HG03103 (cell line): ENCODE results near the gene MPND.

Experiments used
- ATAC-seq: cut with Tn5 transposase; IDR thresholded peaks from one replicate; pipeline ENCODE4 v1.9.1; 2021; ENCODE audit warnings: low read depth; ENCODE audit not compliant: unreplicated experiment

MPND gene

GRCh38 chr19:4343370-4344307 is at the start of gene MPND:
TSS of gene MPND (plus strand) at chr19:4343562. CDS start at chr19:4343594, 32 bp downstream.
- peak; percentile 44 for ATAC-seq

GRCh38 chr19:4294389-4294788 is 49.0 kb upstream of the MPND start:
- no peak for ATAC-seq

GRCh38 chr19:4295972-4296771 is 47.2 kb upstream of the MPND start:
- no peak for ATAC-seq

- no peak for ATAC-seq
Observed at GRCh38 chr19:4297901-4298809, 45.2 kb upstream of the MPND start.

- ATAC-seq, result no peak
Observed at GRCh38 chr19:4298810-4299550, 44.4 kb upstream of the MPND start.

GRCh38 chr19:4300589-4300988 is 42.8 kb upstream of the MPND start:
- no peak for ATAC-seq

- no peak for ATAC-seq
Observed at GRCh38 chr19:4301590-4302242, 41.6 kb upstream of the MPND start.

GRCh38 chr19:4302243-4302640 is 41.1 kb upstream of the MPND start, which contains the start of gene TMIGD2:
TSS of gene TMIGD2 (minus strand) at chr19:4302389. CDS start at chr19:4302385, 4 bp downstream.
- no peak for ATAC-seq

- no peak for ATAC-seq
Observed at GRCh38 chr19:4303819-4304537, 39.4 kb upstream of the MPND start.

GRCh38 chr19:4304538-4305256 is 38.7 kb upstream of the MPND start, which contains the start of gene FSD1:
TSS of gene FSD1 (plus strand) at chr19:4304598. CDS start at chr19:4304747, 149 bp downstream.
- ATAC-seq, result no peak

- no peak for ATAC-seq
Observed at GRCh38 chr19:4305257-4305612, 38.1 kb upstream of the MPND start.

GRCh38 chr19:4305659-4306058 is 37.7 kb upstream of the MPND start:
- ATAC-seq, result no peak

GRCh38 chr19:4310247-4311121 is 32.9 kb upstream of the MPND start:
- ATAC-seq, result no peak

GRCh38 chr19:4313847-4314490 is 29.4 kb upstream of the MPND start:
- ATAC-seq, result no peak

- ATAC-seq, result no peak
Observed at GRCh38 chr19:4316956-4317355, 26.4 kb upstream of the MPND start.

GRCh38 chr19:4318460-4318859 is 24.9 kb upstream of the MPND start:
- no peak for ATAC-seq
